HG03575 (cell line): ENCODE measurements around the gene ERAL1.
"Not testable (repeated sequence)": the region's sequence is repeated elsewhere in the genome, so short reads cannot be mapped to it uniquely, and the experiment has no call there.

Source experiments
- ATAC-seq: cut with Tn5 transposase; IDR thresholded peaks from one replicate; pipeline ENCODE4 v1.9.1; 2021; ENCODE audit not compliant: unreplicated experiment, insufficient number of reproducible peaks, low FRiP score; ENCODE audit errors: extremely low read depth

ERAL1 gene

DNA sequence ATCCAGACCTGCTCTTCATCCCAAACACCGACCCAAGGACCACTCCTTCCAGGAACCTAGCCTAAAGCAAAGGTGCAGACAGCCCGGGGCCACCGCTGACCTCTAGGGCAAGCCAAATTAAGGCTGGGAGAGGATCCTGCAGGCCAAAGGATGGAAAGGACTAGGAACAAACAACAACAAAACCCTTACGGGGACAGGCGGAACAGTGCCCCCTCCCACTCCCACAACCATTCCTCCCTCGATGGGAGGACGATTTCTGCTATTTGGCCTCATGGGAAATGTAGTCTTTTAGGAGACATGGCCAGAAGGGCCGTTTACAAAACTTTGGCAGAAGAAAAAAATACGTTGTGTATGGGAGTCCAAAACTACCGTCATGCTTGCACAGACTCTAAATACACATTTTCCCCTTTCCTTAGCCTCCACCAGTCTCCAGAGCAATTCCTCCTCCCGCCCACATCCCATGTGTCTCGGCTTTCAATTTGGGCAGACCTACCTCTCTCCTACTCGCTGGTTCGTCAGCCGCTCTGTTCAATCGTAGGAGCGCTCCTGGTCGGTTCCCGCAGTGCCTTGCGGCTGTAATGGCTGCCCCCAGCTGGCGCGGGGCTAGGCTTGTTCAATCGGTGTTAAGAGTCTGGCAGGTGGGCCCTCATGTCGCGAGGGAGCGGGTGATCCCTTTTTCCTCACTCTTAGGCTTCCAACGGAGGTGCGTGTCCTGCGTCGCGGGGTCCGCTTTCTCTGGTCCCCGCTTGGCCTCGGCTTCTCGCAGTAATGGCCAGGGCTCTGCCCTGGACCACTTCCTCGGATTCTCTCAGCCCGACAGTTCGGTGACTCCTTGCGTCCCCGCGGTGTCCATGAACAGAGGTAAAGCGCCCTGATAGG lies at the start of gene ERAL1:
ERAL1 (plus strand) TSS at position 560 of the 879 bp plus-strand sequence; CDS start at position 579, 19 bp downstream.
- no peak for ATAC-seq

DNA sequence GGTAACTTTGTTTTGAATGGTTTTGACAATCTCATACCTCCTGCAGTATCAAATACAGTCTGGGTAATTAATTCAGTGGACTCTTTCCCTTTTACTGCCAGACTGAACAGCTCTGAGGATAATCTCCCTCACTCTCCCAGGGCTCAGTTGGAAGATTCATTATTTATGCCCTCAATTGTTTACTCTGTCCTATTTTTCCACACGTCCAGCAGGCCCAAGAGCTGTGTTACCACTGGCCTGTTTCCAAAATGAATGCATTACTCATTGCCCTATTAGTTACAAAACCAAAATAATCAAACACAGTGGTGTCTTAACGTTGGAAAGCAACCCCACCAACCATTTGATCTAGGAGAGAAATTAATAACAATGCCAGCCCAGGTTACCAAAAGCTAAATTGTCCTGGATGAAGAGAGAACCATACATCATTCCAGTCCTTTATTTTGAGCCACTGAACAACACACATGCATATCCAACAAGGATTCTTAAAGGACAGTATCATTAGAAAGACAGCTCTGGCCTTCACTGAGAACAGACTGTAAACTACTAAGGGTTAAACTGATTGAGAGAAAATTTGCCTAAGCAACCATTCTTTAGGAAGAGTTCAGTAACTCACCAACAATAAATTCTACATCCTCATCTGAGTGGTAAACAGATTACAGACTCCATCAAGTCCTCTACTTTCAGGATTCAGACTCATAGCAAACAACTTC lies 46.7 kb upstream of the ERAL1 start:
- ATAC-seq: no peak

DNA sequence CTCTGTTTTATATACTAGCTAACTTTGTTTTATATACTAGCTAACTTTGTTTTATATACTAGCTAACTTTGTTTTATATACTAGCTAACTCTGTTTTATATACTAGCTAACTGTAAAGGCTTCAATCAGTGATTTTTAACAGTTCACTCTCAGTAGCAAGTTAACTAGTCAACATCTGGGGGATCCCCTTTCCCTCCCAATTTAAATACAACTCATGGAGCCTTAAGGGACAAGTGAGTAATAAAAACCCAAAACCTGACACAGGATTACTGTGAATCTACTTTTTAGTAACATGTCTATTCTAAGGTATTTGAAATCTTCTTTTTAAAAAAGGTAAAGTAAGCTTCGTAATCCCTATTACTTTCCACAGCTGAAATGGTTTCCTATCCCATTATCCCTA lies 44.4 kb upstream of the ERAL1 start:
- no peak for ATAC-seq

DNA sequence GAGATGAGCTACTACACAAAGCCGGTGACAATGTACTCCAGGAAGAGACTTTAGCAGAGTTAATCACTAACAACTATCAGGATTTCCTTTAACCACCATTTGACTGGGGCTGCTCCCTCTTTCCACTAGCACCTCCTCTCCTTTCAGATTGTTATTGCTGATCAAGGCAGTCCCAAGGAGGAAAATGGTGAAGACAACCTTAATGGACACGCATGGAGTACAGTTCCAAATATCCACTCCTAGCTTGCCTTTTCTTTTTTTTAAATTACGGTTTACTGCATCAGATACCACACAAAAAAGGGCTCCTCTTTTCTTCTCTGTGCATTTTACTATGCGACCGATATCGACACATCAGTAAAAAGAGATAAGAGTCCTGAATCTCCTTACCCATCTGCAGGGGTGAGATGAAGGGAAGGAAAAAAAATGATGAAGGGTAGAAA lies 43.1 kb upstream of the ERAL1 start:
- no peak for ATAC-seq

DNA sequence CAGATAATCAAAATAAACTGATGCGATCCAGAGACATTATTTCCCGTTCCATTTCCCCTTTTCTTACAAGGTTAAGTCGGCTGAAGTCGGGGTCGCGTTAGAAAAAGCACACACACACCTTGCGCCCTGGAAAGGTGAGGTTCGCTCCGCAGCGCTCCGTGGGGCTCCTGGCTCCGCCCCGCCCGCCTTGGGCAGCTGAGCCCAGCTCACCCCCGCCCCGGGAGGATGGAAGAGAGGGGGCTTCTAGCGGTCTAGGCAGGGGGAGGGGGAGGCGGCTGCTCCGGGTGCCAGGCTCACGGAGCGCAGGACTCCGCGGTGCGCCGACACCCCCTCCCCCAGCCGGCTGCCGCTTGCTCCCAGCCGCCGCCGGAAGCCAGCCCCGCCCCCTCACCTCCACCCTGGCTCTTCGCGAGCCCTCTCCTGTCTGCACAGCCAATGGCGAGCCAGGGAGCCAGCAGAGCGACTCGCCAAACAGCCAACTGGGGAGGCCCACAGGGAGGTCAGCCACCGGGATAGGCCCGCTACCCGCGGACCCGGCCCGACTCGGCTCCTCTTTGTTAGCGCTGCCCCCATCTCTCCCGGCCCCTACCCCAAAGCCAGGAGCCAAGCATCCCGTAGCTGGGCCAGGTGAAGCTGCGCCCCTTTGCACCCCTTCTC lies 42.6 kb upstream of the ERAL1 start:
- peak; percentile 56 for ATAC-seq

DNA sequence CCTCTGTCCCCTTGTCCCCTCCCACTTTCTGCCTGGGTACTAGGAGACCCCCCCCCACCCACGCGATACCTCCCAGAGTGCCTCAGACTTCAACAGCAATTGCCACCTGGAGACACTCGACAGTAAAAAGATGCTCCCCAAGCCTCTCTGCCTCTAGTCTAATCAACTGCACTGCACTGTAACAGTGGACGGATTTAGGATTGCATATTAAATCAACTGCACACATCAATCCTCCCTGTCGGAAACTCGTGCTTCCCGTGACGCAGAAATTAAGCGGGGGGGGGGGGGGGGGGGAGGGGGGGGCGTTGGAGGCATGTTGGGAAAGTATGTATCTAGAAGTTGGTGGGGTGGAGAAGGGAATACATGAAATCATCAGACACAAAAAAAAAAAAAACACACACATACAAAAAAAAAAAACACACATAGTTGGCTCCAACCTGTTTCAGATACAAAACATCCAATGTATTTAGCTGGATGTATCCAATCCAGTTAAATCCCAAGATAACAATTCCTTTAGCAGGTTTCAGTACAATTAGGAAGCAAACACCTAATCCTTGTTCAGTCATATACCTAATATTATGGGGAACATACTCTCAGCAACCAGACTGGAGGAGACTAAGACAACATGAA lies 42.0 kb upstream of the ERAL1 start:
- ATAC-seq: no peak

DNA sequence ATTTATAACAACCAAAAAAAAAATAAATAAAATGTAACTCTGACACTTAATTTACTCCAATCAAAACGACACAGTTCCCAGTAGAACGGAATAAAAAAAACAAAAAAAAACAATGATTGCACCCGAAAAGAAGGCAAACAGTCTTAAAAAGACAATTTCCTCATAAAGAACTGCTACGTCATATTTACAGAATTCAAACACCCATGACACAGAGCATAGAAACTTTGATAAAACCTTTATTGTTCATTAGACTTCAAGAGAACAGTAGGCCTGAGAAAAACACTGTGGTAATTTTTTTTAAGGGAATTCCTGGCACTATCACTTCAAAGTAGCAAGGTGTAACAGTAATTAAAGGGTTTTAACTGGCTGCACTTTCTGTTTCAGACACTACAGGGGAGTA lies 38.3 kb upstream of the ERAL1 start:
- no peak for ATAC-seq

DNA sequence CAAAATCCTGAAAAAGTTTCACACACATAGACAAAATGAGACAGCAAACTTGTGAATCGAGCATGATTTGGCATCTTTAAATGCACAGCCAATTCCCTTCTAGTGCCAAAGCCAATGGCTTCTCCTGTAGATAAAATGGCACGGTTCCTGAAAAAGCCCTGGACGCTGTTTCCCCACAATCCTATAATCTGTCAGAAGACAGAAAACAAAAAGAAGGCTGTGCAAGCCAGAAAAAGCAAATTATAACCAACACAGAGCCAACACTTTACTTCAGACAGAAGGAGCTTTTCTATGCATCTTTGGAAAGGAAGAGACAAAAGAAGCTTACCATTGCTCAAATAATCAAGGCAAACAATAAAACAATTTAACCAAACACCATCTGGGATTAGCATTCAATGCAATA lies 36.0 kb upstream of the ERAL1 start:
- no peak for ATAC-seq

DNA sequence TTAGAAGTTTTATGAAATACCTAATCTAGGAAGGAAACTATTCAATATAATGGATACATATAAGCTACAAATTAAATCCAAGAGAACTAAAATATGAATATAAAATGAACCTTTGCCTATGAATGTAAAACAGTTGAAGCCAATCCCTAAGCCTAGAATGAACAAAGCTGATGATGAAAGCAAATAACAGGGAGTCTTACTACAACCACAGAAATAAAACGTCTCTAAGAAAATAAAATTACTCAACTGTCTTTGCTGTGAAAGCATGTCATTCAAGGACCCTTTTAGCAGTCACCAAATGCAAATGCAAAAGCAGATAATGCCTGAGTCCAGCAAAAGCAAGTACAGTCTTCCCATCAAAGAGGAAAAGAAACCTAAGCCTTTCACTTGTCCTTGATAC lies 35.2 kb upstream of the ERAL1 start:
- ATAC-seq: no peak

DNA sequence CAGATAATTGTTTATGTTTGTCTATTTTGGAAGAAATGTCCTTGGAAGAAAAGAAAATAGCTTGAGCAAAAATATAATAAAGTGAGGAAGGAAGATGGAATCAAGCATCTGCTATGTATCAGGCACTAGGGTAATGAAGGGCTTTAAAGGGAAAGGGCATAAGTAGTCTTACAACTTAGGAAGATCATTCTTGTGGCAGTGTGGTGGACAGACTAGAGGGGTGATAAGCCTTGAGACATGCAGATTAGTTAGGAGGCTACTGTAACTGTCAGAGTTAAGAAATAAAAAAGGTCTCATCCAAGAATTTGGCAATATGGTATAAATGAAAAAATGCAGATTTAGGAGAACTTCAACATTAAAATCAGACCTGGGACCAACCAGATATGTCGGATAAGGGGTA lies 27.1 kb upstream of the ERAL1 start:
- ATAC-seq: no peak

DNA sequence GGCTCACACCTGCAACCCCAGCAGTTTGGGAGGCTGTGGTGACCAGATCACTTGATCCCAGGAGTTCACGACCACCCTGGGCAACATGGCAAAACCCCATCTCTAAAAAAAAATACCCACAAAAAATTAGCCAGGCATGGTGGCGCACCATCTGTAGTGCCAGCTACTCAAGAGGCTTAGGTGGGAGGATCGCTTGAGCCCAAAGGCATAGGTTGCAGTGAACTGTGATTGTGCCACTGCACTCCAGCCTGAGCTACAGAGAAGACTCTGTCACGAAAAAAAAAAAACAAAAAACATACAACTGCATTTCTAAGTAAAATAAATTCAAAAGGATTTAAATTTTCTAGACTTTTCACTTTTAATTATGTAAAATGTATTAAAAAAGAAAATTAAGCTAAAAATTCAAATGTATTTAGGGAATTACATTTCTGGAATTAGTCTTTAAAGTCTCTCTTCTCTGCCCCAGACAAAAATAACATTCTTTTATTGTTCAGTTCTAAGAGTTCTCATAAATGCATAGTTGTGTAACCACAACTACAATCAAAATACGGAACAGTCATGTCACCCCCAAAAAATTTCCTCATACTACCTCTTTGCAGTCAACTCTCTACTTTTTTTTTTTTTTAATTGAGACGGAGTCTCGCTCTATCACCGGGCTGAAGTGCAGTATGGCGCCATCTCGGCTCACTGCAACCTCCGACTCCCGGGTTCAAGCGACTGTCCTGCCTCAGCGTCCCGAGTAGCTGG lies 26.3 kb upstream of the ERAL1 start:
- ATAC-seq: no peak

DNA sequence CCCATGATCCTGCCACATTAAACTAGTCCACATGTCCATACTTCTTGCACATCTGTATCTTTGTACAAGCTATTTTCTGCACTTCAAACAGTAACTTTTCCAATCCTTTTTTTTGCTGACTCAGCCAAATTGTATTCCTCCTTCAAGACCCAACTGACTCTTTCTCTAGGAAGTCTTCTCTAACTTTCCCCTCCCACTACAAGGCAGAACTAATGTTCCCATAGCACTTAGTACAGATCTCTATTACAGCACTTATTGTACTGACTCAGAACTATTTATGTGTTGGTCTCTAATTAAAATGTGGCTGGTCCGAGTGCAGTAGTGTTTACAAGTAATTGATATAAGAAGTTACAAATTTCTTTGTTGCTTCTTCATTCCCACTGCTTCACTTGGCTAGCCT lies 20.4 kb upstream of the ERAL1 start:
- no peak for ATAC-seq

DNA sequence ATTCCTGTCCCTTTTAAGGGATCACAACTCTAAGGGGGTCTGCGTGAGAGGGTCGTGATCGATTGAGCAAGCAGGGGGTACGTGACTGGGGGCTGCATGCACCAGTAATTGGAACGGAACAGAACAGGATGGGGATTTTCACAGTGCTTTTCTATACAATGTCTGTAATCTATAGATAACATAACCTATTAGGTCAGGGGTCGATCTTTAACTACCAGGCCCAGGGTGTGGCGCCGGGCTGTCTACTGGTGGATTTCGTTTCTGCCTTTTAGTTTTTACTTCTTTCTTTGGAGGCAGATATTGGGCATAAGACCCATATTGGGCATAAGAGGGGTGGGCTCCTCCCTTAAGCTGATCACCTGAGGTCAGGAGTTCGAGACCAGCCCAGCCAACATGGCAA lies 18.3 kb upstream of the ERAL1 start:
- not testable (repeated sequence) for ATAC-seq

DNA sequence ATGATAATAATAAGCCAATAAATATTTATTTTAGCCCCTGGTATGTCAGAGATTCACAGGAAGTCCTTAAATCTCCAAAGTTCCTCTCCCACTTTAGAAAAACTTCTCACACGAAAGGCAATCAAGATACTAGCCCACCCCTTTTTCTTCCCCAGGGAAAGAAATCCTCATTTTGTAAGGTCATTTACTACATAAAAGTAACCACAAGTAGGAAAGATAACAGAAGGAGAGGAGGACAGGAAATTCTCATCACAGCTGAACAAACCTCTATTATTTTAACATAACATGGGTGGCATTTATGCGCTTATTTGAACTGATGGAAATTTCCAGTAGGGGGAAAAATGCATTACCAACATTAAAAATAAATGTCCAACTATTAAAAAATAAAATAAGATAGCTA lies 15.6 kb upstream of the ERAL1 start:
- ATAC-seq: no peak

DNA sequence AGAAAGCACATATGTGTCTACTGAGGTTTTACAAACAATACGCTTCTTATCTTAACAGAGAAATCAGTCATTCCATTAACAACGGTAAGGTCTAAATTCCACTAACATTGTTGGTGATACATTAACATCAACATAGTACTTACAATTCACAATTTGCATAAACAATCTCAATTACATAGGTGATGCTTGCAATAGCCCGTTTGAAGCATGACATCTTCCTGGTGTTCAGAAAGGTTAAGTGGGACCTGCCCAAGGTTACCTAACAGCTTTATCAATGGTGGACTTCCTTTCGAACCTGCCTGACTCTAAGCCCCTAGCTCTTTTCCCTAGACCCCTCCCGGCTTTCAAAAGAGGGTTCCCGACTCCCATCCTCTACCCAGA lies 12.9 kb upstream of the ERAL1 start:
- no peak for ATAC-seq

DNA sequence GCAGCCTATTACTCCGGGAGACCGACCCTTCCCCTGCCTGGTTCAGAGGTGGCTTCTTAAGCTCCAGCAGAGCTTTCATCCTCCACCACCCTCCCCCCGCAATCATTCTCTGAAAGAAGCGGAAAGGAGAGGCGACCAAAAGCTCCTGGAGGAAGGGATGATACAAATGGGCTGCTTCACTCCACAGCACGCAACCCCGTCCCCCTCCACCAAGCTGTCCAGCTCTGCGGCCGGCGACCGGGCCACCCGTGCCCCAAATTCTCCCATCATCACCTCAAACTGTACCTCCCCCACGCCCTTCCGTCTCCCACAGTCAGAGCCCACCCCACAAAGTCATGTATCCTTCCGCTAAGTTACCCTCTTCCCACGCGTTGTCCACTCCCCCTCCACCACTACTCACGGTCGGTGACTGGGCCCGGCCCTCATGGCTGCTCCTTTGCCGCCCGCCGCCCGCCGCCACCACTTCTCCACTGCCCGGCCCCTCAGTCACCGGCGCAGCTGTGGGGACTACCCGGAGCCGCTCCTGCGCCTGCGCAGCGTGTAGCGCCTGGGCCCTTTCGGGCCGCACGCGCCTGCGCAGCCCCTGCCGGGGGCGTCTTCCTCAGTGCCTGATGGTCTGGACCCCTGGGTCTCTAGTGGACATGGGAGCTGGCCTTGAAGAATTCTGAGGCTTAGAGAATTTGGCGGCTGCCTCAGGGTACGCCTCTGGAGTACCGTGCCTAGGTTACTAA lies 12.4 kb upstream of the ERAL1 start, which contains the start of gene FAM222B:
FAM222B (minus strand) TSS at position 509 of the 731 bp plus-strand sequence. CDS start 76,123 bp downstream, outside the sequence.
- ATAC-seq: no peak

DNA sequence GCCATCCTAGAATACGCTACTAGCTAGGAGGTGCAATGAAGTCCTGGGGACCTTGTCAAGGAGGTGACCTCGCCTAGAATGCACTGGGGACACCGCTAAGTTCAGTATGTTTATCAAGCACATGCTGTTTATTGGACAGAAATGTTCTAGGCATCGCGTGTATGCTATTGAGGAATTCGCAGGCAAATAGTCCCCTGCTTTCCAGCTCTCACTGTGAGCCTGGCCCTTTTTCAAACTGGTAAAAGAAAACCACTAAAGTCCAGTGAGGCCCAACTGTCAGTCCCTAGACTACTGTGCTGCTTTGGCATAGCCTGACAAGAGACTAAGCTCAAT lies 11.0 kb upstream of the ERAL1 start:
- no peak for ATAC-seq

DNA sequence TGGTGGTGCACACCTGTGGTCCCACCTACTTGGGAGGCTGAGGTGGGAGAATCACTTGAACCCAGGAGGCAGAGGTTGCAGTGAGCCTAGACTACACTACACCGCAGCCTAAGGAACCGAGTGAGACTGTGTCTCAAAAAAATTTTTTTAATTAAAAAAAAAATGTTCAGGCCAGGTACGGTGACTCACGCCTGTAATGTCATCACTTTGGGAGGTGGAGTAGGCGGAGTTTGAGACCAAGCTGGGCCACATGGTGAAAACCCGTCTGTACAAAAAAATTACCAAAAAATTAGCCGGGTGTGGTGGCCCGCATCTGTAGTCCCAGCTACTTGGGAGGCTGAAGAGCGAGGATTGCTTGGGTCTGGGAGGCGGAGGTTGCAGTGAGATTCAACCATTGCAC lies 8.6 kb upstream of the ERAL1 start:
- no peak for ATAC-seq
